GM21825 (cell line): Measurements from ENCODE around the gene LGALSL.
A peak's percentile ranks its signal among the peaks of the same experiment; 100 is the strongest.
"Not testable (repeated sequence)": the region's sequence is repeated elsewhere in the genome, so short reads cannot be mapped to it uniquely, and the experiment has no call there.

Source experiments
- ATAC-seq: cut with Tn5 transposase; IDR thresholded peaks from one replicate; pipeline ENCODE4 v1.9.1; 2021; ENCODE audit warnings: mild to moderate bottlenecking, moderate library complexity; ENCODE audit not compliant: unreplicated experiment

Gene LGALSL

GRCh38 chr2:64442277-64442676 lies 11.7 kb upstream of the LGALSL start:
- no peak for ATAC-seq

GRCh38 chr2:64442801-64443429 lies 11.0 kb upstream of the LGALSL start:
- no peak for ATAC-seq

- ATAC-seq, result not testable (repeated sequence)
These were observed 8.0 kb upstream of the LGALSL start for GRCh38 chr2:64445970-64446369.

GRCh38 chr2:64447317-64448040 lies 6.5 kb upstream of the LGALSL start:
- ATAC-seq, result no peak

GRCh38 chr2:64448041-64448426 lies 5.9 kb upstream of the LGALSL start:
- no peak for ATAC-seq

- ATAC-seq, result no peak
These were observed 2.9 kb upstream of the LGALSL start for GRCh38 chr2:64451051-64451450.

- ATAC-seq, result peak; percentile 41
These were observed 697 bp downstream of the LGALSL start for GRCh38 chr2:64454386-64455332.

- ATAC-seq, result no peak
These were observed 1.6 kb downstream of the LGALSL start for GRCh38 chr2:64455545-64455944.

GRCh38 chr2:64456293-64456692 lies 2.3 kb downstream of the LGALSL start:
- no peak for ATAC-seq

- no peak for ATAC-seq
These were observed 3.6 kb downstream of the LGALSL start for GRCh38 chr2:64457524-64457923.

GRCh38 chr2:64459575-64459974 lies 5.6 kb downstream of the LGALSL start:
- ATAC-seq, result no peak

GRCh38 chr2:64460330-64460729 lies 6.4 kb downstream of the LGALSL start:
- ATAC-seq, result no peak

GRCh38 chr2:64461271-64462058 lies 7.5 kb downstream of the LGALSL start:
- no peak for ATAC-seq

GRCh38 chr2:64462171-64462570 lies 8.2 kb downstream of the LGALSL start:
- no peak for ATAC-seq

- no peak for ATAC-seq
These were observed 9.2 kb downstream of the LGALSL start for GRCh38 chr2:64462940-64463700.

GRCh38 chr2:64463781-64464180 lies 9.8 kb downstream of the LGALSL start:
- ATAC-seq, result no peak

- ATAC-seq, result no peak
These were observed 12.6 kb downstream of the LGALSL start for GRCh38 chr2:64466478-64467085.

- no peak for ATAC-seq
These were observed 13.3 kb downstream of the LGALSL start for GRCh38 chr2:64467096-64467843.

GRCh38 chr2:64469261-64469660 lies 15.3 kb downstream of the LGALSL start:
- no peak for ATAC-seq
